WTC11 (cell line): Measurements from ENCODE around the gene EYS. TPM values are rescaled to one million over a fixed set of nuclear protein-coding genes. Genes with fewer than 3 reads are reported as not detected.

Source experiments
- ATAC-seq: fragments of 200-7000 bp; cut with Tn5 transposase; 2 replicates; pipeline ENCODE4 v1.10.0; 2021; ENCODE audit warnings: mild to moderate bottlenecking, moderate library complexity
- CTCF ChIA-PET: fragments of 300-600 bp; sonication (Branson Sonifier 250); formaldehyde crosslinking; loops from one replicate; lab custom pipeline; 2021; ENCODE audit warnings: antibody characterized with exemption; lab: Charles Lee
- POLR2A ChIA-PET: fragments of 350-600 bp; sonication (Branson Sonifier 250); formaldehyde crosslinking; loops from one replicate; lab custom pipeline; 2021; ENCODE audit warnings: antibody characterized with exemption; lab: Charles Lee
- DNase-seq: peaks from one replicate; pipeline ENCODE4 v3.0.0; 2021; ENCODE audit warnings: low spot score
- H3K27ac Mint-ChIP-seq: 2 replicates; pipeline ENCODE4 v1.8.0; 2021; ENCODE audit warnings: mixed read lengths
- H3K27me3 Mint-ChIP-seq: 2 replicates; pipeline ENCODE4 v1.8.0; 2021; ENCODE audit warnings: low read depth, mild to moderate bottlenecking, moderate library complexity, mixed read lengths
- H3K36me3 Mint-ChIP-seq: 2 replicates; pipeline ENCODE4 v1.8.0; 2021; ENCODE audit warnings: mixed read lengths
- H3K4me1 Mint-ChIP-seq: 2 replicates; pipeline ENCODE4 v1.8.0; 2022; ENCODE audit warnings: mixed read lengths
- H3K4me3 Mint-ChIP-seq: 2 replicates; pipeline ENCODE4 v1.8.0; 2021; ENCODE audit warnings: mild to moderate bottlenecking, moderate library complexity, mixed read lengths
- H3K9me3 Mint-ChIP-seq: 2 replicates; pipeline ENCODE4 v1.8.0; 2021; ENCODE audit warnings: mixed read lengths
- ATF1 ChIP-seq: sonication (generic); formaldehyde crosslinking; IDR thresholded peaks from 2 replicates; pipeline ENCODE4 v1.8.1; 2023; ENCODE audit warnings: mild to moderate bottlenecking, moderate library complexity, missing genetic modification reagents
- ESRRA ChIP-seq: sonication (generic); formaldehyde crosslinking; IDR thresholded peaks from 2 replicates; pipeline ENCODE4 v1.8.1; 2022; ENCODE audit warnings: mild to moderate bottlenecking, missing genetic modification reagents, borderline replicate concordance
- FOXJ3 ChIP-seq: sonication (generic); formaldehyde crosslinking; IDR thresholded peaks from 2 replicates; pipeline ENCODE4 v1.9.0; 2021; ENCODE audit warnings: missing genetic modification reagents, mild to moderate bottlenecking, borderline replicate concordance
- HMGA2 ChIP-seq: fragments of 250-450 bp; sonication (Bioruptor Pico); IDR thresholded peaks from 2 replicates; pipeline ENCODE4 v1.4.0; 2021; ENCODE audit warnings: mild to moderate bottlenecking, moderate library complexity
- IRF2 ChIP-seq: sonication (generic); formaldehyde crosslinking; IDR thresholded peaks from 2 replicates; pipeline ENCODE4 v1.8.0; 2022; ENCODE audit warnings: low read depth, missing genetic modification reagents, borderline replicate concordance
- JAZF1 ChIP-seq: fragments of 250-450 bp; sonication (Bioruptor Pico); IDR thresholded peaks from 2 replicates; pipeline ENCODE4 v1.9.0; 2021; ENCODE audit warnings: moderate library complexity, mild to moderate bottlenecking, inconsistent platforms
- KAT7 ChIP-seq: sonication (generic); formaldehyde crosslinking; IDR thresholded peaks from 2 replicates; pipeline ENCODE4 v1.8.1; 2023; ENCODE audit warnings: missing genetic modification reagents, mild to moderate bottlenecking, borderline replicate concordance
- NFYB ChIP-seq: sonication (generic); formaldehyde crosslinking; conservative IDR thresholded peaks from 2 replicates; pipeline ENCODE4 v1.8.0; 2022; ENCODE audit warnings: low read depth, missing genetic modification reagents
- NR2C2 ChIP-seq: sonication (generic); formaldehyde crosslinking; IDR thresholded peaks from 2 replicates; pipeline ENCODE4 v1.8.0; 2022; ENCODE audit warnings: mild to moderate bottlenecking, missing genetic modification reagents
- OVOL2 ChIP-seq: fragments of 250-450 bp; sonication (Bioruptor Pico); IDR thresholded peaks from 2 replicates; pipeline ENCODE4 v1.9.0; 2021; ENCODE audit warnings: mild to moderate bottlenecking, borderline replicate concordance
- SP1 ChIP-seq: sonication (generic); formaldehyde crosslinking; conservative IDR thresholded peaks from 2 replicates; pipeline ENCODE4 v1.8.1; 2022; ENCODE audit warnings: missing genetic modification reagents
- TCF7 ChIP-seq: sonication (generic); formaldehyde crosslinking; IDR thresholded peaks from 2 replicates; pipeline ENCODE4 v1.8.0; 2022; ENCODE audit warnings: mild to moderate bottlenecking, low read depth, missing genetic modification reagents, moderate library complexity
- TEAD4 ChIP-seq: sonication (generic); formaldehyde crosslinking; IDR thresholded peaks from 2 replicates; pipeline ENCODE4 v1.8.0; 2022; ENCODE audit warnings: mild to moderate bottlenecking, missing genetic modification reagents
- TP53 ChIP-seq: sonication (generic); formaldehyde crosslinking; IDR thresholded peaks from 2 replicates; pipeline ENCODE4 v1.8.1; 2023; ENCODE audit warnings: mild to moderate bottlenecking, missing genetic modification reagents
- ZNF263 ChIP-seq: sonication (generic); formaldehyde crosslinking; IDR thresholded peaks from 2 replicates; pipeline ENCODE4 v1.8.1; 2022; ENCODE audit warnings: low read depth, mild to moderate bottlenecking, moderate library complexity, missing genetic modification reagents
- total RNA-seq: library from RNA; stranded (reverse); gene quantifications from 3 replicates; pipeline ENCODE4 v1.2.3, GENCODE V29; 2021
- TF ChIP-seq, protein P1 (sequence below): sonication (generic); formaldehyde crosslinking; IDR thresholded peaks from 2 replicates; pipeline ENCODE4 v1.8.1; 2023; ENCODE audit warnings: mild to moderate bottlenecking, moderate library complexity, missing genetic modification reagents
- TF ChIP-seq, protein P2 (sequence below): sonication (generic); formaldehyde crosslinking; IDR thresholded peaks from 2 replicates; pipeline ENCODE4 v1.8.1; 2022; ENCODE audit warnings: mild to moderate bottlenecking, missing genetic modification reagents, moderate library complexity, borderline replicate concordance
- TF ChIP-seq, protein P3 (sequence below): sonication (generic); formaldehyde crosslinking; IDR thresholded peaks from 2 replicates; pipeline ENCODE4 v1.8.1; 2022; ENCODE audit warnings: low read depth, missing genetic modification reagents, borderline replicate concordance
- TF ChIP-seq, protein P4 (sequence below): fragments of 250-450 bp; sonication (Bioruptor Pico); IDR thresholded peaks from 2 replicates; pipeline ENCODE4 v1.9.0; 2021; ENCODE audit warnings: mild to moderate bottlenecking, borderline replicate concordance
- TF ChIP-seq, protein P5 (sequence below): sonication (generic); formaldehyde crosslinking; IDR thresholded peaks from 2 replicates; pipeline ENCODE4 v1.8.1; 2022; ENCODE audit warnings: mild to moderate bottlenecking, moderate library complexity, missing genetic modification reagents
- TF ChIP-seq, protein P6 (sequence below): sonication (generic); formaldehyde crosslinking; IDR thresholded peaks from 2 replicates; pipeline ENCODE4 v1.8.0; 2023; ENCODE audit warnings: mild to moderate bottlenecking, missing genetic modification reagents
- TF ChIP-seq, protein P7 (sequence below): sonication (generic); formaldehyde crosslinking; IDR thresholded peaks from 2 replicates; pipeline ENCODE4 v1.8.0; 2022; ENCODE audit warnings: mild to moderate bottlenecking, missing genetic modification reagents

EYS gene
- total RNA-seq, 1 experiment from 2014 or later: not detected

DNA sequence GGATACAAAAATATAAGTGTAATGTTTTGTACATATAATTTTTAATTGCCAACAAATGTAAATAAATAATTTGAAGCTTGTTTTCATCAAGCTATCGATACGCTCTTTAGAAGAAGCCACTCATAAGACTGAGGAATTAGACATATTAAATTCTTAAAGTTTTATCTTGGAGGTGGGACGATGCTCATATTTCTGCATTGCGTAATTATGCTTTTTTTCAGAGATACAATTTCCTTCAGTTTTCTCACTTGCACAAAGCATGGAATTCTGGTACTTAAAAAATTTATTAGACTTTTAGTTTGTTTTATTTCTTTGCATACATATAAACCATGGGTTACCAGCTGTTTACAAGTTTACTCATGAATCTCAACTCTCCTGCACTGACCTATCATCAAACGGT lies 980.0 kb downstream of the EYS start (continued):
- TF ChIP-seq, protein P1, sequence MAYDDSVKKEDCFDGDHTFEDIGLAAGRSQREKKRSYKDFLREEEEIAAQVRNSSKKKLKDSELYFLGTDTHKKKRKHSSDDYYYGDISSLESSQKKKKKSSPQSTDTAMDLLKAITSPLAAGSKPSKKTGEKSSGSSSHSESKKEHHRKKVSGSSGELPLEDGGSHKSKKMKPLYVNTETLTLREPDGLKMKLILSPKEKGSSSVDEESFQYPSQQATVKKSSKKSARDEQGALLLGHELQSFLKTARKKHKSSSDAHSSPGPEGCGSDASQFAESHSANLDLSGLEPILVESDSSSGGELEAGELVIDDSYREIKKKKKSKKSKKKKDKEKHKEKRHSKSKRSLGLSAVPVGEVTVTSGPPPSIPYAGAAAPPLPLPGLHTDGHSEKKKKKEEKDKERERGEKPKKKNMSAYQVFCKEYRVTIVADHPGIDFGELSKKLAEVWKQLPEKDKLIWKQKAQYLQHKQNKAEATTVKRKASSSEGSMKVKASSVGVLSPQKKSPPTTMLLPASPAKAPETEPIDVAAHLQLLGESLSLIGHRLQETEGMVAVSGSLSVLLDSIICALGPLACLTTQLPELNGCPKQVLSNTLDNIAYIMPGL (CRISPR knock-in tag): no peak
- no peak for TF ChIP-seq ZNF263 (CRISPR knock-in tag)
- TF ChIP-seq, protein P2, sequence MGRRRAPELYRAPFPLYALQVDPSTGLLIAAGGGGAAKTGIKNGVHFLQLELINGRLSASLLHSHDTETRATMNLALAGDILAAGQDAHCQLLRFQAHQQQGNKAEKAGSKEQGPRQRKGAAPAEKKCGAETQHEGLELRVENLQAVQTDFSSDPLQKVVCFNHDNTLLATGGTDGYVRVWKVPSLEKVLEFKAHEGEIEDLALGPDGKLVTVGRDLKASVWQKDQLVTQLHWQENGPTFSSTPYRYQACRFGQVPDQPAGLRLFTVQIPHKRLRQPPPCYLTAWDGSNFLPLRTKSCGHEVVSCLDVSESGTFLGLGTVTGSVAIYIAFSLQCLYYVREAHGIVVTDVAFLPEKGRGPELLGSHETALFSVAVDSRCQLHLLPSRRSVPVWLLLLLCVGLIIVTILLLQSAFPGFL (CRISPR knock-in tag): no peak
- no peak for TF ChIP-seq IRF2
- TF ChIP-seq ESRRA (CRISPR knock-in tag): no peak
- TF ChIP-seq OVOL2: no peak
- TF ChIP-seq TP53: no peak
- no peak for TF ChIP-seq NR2C2 (CRISPR knock-in tag)

DNA sequence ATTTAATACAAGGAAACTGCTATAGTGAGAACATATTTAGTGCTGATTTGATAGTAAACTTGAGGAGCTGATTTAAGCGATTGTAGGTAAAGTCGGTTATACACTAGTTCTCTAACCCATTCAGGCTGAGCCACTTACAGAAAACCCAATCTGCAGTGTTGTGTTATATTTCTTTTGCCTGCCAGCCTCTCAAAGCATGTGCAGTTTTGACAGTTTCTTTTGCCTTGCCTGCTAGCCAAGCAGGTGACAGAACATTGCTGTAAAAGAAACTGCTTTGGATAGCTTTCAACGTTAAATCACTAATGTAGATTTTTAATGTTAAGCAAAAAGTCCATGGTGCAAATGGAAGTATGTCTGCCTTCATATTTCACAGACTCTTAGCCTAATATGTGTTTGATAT lies 982.9 kb downstream of the EYS start:
- DNase-seq (no peak), ATAC-seq (no peak)
- Mint-ChIP-seq H3K27me3 (no peaks in the 10 kb centered on the region), H3K9me3 (peaks cover 43% of the 10 kb centered on the region), H3K4me3 (no peak overlapping the region), H3K27ac (no peak overlapping the region), H3K36me3 (peaks cover 19% of the 10 kb centered on the region; the same call in 1 of the 2 replicates), H3K4me1 (no peaks in the 10 kb centered on the region)
- POLR2A ChIA-PET: no interaction called here
- CTCF ChIA-PET: no interaction called here
- TF ChIP-seq, protein P3, sequence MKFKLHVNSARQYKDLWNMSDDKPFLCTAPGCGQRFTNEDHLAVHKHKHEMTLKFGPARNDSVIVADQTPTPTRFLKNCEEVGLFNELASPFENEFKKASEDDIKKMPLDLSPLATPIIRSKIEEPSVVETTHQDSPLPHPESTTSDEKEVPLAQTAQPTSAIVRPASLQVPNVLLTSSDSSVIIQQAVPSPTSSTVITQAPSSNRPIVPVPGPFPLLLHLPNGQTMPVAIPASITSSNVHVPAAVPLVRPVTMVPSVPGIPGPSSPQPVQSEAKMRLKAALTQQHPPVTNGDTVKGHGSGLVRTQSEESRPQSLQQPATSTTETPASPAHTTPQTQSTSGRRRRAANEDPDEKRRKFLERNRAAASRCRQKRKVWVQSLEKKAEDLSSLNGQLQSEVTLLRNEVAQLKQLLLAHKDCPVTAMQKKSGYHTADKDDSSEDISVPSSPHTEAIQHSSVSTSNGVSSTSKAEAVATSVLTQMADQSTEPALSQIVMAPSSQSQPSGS (CRISPR knock-in tag): no peak
- TF ChIP-seq ATF1 (CRISPR knock-in tag) (no peak), TEAD4 (CRISPR knock-in tag) (no peak), TCF7 (CRISPR knock-in tag) (no peak), JAZF1 (CRISPR knock-in tag) (no peak), NR2C2 (CRISPR knock-in tag) (no peak), NFYB (CRISPR knock-in tag) (no peak), HMGA2 (CRISPR knock-in tag) (no peak), SP1 (no peak), KAT7 (CRISPR knock-in tag) (no peak), FOXJ3 (CRISPR knock-in tag) (no peak)
- TF ChIP-seq, protein P4, sequence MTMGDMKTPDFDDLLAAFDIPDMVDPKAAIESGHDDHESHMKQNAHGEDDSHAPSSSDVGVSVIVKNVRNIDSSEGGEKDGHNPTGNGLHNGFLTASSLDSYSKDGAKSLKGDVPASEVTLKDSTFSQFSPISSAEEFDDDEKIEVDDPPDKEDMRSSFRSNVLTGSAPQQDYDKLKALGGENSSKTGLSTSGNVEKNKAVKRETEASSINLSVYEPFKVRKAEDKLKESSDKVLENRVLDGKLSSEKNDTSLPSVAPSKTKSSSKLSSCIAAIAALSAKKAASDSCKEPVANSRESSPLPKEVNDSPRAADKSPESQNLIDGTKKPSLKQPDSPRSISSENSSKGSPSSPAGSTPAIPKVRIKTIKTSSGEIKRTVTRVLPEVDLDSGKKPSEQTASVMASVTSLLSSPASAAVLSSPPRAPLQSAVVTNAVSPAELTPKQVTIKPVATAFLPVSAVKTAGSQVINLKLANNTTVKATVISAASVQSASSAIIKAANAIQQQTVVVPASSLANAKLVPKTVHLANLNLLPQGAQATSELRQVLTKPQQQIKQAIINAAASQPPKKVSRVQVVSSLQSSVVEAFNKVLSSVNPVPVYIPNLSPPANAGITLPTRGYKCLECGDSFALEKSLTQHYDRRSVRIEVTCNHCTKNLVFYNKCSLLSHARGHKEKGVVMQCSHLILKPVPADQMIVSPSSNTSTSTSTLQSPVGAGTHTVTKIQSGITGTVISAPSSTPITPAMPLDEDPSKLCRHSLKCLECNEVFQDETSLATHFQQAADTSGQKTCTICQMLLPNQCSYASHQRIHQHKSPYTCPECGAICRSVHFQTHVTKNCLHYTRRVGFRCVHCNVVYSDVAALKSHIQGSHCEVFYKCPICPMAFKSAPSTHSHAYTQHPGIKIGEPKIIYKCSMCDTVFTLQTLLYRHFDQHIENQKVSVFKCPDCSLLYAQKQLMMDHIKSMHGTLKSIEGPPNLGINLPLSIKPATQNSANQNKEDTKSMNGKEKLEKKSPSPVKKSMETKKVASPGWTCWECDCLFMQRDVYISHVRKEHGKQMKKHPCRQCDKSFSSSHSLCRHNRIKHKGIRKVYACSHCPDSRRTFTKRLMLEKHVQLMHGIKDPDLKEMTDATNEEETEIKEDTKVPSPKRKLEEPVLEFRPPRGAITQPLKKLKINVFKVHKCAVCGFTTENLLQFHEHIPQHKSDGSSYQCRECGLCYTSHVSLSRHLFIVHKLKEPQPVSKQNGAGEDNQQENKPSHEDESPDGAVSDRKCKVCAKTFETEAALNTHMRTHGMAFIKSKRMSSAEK (CRISPR knock-in tag): no peak
- TF ChIP-seq, protein P5, sequence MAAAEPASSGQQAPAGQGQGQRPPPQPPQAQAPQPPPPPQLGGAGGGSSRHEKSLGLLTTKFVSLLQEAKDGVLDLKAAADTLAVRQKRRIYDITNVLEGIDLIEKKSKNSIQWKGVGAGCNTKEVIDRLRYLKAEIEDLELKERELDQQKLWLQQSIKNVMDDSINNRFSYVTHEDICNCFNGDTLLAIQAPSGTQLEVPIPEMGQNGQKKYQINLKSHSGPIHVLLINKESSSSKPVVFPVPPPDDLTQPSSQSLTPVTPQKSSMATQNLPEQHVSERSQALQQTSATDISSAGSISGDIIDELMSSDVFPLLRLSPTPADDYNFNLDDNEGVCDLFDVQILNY (CRISPR knock-in tag): no peak
- TF ChIP-seq, protein P6, sequence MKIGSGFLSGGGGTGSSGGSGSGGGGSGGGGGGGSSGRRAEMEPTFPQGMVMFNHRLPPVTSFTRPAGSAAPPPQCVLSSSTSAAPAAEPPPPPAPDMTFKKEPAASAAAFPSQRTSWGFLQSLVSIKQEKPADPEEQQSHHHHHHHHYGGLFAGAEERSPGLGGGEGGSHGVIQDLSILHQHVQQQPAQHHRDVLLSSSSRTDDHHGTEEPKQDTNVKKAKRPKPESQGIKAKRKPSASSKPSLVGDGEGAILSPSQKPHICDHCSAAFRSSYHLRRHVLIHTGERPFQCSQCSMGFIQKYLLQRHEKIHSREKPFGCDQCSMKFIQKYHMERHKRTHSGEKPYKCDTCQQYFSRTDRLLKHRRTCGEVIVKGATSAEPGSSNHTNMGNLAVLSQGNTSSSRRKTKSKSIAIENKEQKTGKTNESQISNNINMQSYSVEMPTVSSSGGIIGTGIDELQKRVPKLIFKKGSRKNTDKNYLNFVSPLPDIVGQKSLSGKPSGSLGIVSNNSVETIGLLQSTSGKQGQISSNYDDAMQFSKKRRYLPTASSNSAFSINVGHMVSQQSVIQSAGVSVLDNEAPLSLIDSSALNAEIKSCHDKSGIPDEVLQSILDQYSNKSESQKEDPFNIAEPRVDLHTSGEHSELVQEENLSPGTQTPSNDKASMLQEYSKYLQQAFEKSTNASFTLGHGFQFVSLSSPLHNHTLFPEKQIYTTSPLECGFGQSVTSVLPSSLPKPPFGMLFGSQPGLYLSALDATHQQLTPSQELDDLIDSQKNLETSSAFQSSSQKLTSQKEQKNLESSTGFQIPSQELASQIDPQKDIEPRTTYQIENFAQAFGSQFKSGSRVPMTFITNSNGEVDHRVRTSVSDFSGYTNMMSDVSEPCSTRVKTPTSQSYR (CRISPR knock-in tag): no peak
- TF ChIP-seq, protein P7, sequence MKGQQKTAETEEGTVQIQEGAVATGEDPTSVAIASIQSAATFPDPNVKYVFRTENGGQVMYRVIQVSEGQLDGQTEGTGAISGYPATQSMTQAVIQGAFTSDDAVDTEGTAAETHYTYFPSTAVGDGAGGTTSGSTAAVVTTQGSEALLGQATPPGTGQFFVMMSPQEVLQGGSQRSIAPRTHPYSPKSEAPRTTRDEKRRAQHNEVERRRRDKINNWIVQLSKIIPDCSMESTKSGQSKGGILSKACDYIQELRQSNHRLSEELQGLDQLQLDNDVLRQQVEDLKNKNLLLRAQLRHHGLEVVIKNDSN (CRISPR knock-in tag): no peak
